ENCODE results near the gene SMIM35.
"Not testable (repeated sequence)": the region's sequence is repeated elsewhere in the genome, so short reads cannot be mapped to it uniquely, and the experiment has no call there.

The SMIM35 gene

GRCh38 chr11:118027694-118028093 is 59.1 kb downstream of the SMIM35 start:
- no peak for DNase-seq (ENCODE audit: low read depth)

- no peak for DNase-seq (ENCODE audit: low read depth)
These were observed 65.6 kb downstream of the SMIM35 start for GRCh38 chr11:118021146-118021545.

DNA sequence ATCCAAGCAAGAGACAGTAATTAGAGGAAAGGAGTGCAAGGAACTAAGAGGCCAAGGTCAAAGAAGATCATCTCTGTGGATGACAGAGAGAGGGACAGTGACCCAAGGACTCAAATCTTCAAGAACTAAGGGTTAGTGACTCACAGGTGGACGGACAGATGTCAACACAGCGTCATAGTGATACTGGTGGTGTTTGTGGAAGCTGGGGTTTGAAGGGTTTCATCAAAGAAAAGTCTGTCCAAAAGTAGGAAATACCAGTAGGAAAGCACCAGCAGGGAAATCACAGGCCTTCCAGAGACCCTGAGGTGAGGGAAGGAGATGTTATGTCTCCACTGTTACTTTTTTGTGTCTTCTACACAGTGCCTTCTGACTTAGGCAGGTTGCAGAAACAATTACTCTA is 68.4 kb downstream of the SMIM35 start:
- no peak for DNase-seq (ENCODE audit: low read depth)

DNA sequence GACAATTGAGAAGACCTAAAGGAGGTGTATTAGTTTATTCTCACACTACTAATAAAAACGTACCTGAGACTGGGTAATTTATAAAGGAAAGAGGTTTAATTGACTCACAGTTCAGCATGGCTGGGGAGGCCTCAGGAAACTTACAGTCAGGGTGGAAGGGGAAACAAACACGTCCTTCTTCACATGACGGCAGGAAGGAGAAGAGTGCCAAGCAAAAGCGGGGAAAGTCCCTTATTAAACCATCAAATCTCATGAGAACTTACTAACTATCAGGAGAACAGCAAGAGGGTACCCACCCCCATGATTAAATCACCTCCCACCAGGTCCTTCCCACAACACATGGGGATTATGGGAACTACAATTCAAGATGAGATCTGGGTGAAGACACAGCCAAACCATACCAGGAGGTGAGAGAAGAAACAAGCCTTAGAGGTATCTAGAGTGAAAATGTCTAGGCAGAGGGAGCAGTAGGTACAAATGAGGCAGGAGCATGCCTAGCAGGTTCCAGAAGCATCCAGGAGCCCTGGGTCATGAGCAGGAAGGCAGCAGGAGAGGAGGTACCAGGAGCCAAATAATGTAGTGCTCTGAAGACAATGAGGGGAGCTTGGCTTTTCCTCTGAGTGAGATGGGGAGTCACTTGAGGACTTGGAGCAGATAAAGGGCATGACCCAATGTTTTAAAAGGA is 69.0 kb downstream of the SMIM35 start:
- no peak for DNase-seq (ENCODE audit: low read depth)

GRCh38 chr11:118017111-118017510 is 69.7 kb downstream of the SMIM35 start:
- no peak for DNase-seq (ENCODE audit: low read depth)

GRCh38 chr11:118016104-118016503 is 70.7 kb downstream of the SMIM35 start:
- DNase-seq (ENCODE audit: low read depth): no peak

- no peak for DNase-seq (ENCODE audit: low read depth)
These were observed 71.3 kb downstream of the SMIM35 start for GRCh38 chr11:118015385-118015841.

- DNase-seq (ENCODE audit: low read depth): no peak
These were observed 72.7 kb downstream of the SMIM35 start for GRCh38 chr11:118014022-118014421.

- no peak for DNase-seq (ENCODE audit: low read depth)
These were observed 74.6 kb downstream of the SMIM35 start for GRCh38 chr11:118012083-118012669.

DNA sequence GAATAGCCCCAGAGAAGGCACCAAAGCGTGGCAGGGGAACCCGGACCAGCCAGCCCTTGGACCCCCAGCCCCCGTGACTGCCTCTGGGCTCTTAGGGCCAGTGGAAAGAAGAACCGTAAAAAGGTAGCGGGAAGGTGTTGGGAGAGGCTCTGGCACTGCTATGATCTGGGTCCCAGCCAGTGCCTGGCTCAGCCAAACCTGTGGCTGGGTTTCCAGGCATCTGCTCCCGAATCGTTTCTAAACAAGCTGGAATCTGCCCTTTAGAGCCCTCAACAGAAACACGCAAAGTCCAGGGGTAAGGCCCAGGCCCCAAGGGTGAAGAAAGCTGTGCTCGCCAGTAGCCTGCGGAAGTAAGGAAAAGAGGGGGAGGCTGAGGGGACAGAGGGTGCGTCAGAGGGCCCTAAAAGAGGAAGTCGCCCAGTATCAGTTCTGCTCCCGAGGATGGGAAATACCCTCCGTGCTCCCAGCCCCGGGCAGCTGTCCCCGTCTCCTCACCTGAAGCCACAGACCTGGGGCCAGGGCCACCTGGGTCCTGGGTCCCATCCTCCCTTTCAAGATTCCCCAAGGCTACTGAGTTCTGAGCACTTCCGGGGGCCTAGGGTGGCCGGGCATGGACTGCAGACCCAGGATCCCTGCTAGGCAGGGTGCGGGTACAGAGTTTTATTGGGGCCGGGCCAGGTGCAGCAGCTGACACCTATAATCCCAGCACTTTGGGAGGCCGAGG is 75.9 kb downstream of the SMIM35 start:
- DNase-seq (ENCODE audit: low read depth): no peak

GRCh38 chr11:118009864-118010737 is 76.7 kb downstream of the SMIM35 start:
- DNase-seq (ENCODE audit: low read depth): no peak

DNA sequence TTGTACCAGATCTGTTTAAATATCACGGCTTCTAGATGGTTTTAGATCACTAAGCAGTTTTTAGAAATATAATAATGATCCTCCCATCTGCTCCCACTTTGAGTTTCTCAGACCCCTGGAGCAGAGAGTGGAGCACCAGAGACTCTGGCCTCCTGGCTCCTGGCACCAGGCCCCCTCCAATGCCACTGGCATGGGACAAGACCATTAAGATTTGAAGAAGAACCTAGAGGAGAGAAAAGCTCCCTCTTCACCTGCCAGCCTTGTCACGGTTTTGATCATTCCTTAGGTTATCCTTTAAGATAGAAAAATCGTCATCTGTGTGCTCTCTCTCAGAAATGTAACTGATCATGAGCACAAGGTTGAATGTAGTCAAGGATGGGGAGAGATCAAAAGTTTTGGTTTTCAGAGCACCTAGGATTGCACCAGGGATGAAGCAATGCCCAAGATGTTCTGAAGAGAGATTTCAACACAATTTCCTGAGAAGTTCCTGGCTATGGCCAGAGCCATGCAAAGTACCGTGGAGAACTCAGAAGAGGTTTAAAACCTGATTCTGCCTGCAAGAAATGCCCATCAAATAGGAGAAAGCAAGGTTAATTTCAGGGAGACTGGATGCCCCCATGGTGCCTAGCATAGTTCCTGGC is 78.4 kb downstream of the SMIM35 start:
- no peak for DNase-seq (ENCODE audit: low read depth)

GRCh38 chr11:118007563-118008270 is 79.0 kb downstream of the SMIM35 start:
- DNase-seq (ENCODE audit: low read depth): not testable (repeated sequence)

- DNase-seq (ENCODE audit: low read depth): no peak
These were observed 79.7 kb downstream of the SMIM35 start for GRCh38 chr11:118007040-118007439.

DNA sequence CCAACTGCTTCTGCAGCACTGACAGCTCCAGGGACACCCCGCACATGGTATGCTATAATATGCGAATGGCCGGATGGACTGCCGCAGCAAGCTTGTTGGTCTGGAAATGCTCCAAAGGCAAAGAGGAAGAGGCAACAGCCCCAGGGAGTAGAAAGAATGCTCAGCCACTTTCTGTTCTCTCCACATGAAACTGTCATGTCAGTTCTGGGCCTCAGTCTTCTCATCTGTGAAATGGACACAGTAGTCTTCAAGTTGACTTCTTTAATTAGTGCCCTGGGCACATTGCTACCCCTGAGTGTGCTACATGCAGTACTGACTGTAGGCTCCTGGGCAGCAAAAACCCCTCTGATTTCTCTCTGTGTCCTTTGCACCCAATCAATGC is 80.6 kb downstream of the SMIM35 start:
- no peak for DNase-seq (ENCODE audit: low read depth)

GRCh38 chr11:118005224-118006152 is 81.3 kb downstream of the SMIM35 start:
- no peak for DNase-seq (ENCODE audit: low read depth)

DNA sequence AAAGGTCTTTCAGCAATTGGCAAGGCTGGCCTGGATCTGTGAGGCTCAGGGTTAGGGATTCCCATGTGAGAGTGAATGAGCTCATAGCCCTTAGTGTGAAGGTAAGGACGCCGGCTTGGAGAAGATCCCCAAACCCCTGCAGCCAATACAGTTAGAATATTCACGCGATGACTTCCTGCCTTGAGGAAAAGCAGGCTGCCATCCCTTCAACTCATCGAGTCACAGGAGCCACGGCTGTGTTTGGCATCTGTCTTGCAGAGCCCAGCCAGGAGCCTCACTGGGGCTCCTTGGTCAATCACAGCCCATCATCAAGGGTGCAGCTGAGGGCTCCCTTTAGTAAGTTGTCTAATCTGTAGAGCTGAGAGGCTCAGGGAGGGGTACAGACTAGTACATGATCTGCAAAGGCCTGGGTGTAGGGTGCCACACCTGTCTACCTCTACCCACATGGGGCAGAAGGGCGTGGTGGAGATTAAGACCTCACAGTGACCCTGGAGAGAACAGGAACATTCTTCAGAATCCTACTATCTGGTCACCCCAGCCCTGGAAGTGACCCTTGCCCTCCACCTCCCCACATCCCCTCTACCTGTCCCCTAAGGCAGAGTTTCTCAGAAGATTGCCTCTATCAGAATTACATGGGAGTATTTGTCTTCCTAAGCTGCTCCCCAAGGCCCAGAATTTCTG is 82.1 kb downstream of the SMIM35 start:
- no peak for DNase-seq (ENCODE audit: low read depth)

DNA sequence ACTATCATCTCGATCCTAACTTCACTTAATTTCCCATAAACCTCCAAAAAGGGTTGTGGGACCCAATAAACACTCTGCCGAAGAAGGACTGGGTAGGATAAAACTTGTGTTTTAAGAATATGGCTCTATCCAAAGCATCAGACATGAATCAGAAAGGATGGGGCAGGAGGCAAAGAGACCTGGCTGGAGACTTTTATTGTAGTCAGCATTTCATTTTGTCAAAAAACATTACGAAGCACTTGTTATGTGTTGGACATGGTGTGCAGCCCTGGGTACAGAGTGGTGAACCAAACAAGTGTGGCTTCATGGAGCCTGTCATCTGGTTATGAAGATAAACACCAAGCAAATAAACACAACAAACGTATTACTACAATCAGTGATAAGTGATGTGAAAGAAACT is 83.3 kb downstream of the SMIM35 start:
- DNase-seq (ENCODE audit: low read depth): no peak
